NCI-H128 (cell line): ENCODE measurements around the gene PDE11A.

Source experiments
- DNase-seq: peaks from one replicate; lab custom pipeline; 2025; ENCODE audit not compliant: unreplicated experiment; lab: John Stamatoyannopoulos, UW

PDE11A gene

DNA sequence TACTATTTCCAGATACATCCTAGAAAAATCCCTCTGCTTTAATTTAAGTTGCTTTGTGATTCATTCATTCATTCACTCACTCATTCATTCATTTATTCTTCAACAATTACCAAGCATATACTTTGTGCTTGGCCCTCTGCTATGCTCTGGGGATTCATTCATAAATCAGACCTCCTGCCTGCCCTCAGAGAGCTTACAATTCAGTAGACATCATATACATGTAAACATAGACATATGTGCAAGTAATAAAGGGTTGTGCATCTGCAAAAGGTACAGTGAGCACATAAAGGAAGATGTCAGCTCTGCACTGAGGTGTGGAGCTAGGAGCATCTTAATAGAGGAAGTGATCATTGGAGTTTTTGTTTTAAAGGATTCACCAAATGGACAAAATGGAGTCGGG lies 490.6 kb downstream of the PDE11A start:
- DNase-seq: no peak

DNA sequence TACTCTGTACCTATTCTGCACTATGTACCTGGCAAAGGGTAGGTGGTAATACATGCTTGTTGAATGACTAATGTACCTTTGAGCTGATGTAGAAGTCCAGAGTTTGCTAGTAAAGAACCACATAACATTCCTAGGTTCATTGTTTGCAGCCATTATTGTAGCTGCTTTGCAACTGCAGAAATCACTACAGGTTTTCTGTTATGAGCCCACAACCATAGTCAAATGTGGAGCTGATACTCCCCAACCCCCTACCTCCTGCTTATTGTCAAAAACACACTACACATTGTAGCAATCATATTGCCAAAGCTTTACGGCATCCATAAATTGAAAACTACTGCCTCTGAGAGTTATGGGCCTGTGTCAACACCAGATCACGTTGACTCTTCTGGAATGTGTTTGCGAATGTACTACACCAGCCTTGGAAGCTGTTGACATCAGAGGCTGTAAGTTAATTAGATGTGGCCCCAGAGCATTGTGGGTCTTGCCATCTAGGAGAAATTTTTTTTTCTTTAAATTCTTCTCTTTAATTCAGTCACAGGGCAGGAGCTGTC lies 493.0 kb downstream of the PDE11A start:
- no peak for DNase-seq

DNA sequence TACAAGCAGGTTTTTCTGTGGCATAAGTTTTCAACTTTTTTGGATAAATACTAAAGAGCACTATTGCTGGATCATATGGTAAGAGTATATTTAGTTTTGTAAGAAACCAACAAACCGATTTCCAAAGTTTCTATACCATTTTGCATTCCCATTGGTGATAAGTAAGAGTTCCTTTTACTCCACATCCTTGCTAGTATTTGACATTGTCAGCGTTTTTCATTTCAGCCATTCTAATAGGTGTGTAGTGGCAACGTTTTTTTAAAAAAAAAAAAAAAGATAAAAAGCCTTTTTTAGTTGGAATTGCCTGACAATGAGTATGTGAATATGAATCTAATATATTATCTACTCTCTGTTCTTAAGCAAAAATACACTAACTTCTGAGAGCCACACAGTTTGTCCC lies 494.1 kb downstream of the PDE11A start:
- DNase-seq: no peak

DNA sequence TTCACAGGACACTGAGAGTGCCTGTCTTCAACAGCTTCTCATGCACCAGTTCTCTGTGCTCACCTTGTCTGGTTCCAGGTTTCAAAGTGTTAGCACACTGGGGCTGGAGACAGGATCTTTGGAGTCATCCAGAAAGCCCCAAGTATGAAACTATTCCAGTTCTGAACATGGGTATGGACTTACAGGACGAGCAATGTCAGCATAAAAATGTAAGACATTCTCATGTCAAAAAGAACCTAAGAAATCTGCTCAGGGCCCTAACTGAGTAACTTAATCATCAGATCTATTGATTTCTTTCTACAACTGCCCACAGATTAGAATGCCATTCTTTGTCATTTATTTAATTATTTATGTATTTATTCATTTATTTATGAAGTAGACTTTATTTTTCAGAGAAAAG lies 495.5 kb downstream of the PDE11A start:
- no peak for DNase-seq

DNA sequence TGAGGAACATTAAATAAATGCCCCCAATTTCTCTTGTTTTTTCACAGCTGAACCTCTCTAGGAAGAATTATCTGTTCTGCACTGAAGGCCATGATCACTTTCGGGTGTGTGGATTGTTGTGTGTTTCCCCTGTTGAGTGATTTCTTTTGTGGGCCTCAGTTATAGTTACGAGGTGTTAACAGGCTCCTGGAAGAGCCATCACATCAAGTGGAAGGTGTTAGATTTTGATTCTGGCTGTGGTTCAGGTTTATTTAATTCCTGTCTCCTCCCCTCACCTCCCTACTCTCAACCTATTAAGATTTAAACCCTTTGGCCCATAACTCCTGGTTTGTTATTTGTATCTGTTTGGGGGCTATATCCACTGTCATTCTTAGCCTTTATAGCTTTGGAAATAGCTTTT lies 497.2 kb downstream of the PDE11A start:
- no peak for DNase-seq

DNA sequence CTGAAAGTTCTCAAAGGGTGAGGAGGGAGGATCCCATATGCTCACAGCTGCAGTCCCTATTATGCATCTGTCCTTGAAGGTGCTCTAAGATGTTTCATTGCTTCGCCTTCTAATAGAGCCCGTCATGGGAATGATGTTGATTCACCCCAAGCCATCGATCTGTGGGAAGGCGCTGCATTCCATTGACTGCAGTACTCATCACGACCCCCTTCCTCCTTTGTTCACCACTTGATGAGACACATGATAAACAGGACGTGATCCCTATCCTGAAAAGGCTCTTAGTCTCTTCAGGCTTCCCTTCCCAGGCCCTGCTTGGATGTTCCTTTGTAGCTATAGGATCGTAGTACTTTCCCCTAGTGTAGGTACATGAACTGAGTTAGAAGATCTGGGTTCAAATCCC lies 498.2 kb downstream of the PDE11A start:
- no peak for DNase-seq
